ENCODE measurements around the gene KRT74. TPM values are rescaled to one million over a fixed set of nuclear protein-coding genes. Genes with fewer than 3 reads are reported as not detected.

The KRT74 gene
- total RNA-seq, 2 donors from 2014 or later, result 0.05 to 0.45 TPM

DNA sequence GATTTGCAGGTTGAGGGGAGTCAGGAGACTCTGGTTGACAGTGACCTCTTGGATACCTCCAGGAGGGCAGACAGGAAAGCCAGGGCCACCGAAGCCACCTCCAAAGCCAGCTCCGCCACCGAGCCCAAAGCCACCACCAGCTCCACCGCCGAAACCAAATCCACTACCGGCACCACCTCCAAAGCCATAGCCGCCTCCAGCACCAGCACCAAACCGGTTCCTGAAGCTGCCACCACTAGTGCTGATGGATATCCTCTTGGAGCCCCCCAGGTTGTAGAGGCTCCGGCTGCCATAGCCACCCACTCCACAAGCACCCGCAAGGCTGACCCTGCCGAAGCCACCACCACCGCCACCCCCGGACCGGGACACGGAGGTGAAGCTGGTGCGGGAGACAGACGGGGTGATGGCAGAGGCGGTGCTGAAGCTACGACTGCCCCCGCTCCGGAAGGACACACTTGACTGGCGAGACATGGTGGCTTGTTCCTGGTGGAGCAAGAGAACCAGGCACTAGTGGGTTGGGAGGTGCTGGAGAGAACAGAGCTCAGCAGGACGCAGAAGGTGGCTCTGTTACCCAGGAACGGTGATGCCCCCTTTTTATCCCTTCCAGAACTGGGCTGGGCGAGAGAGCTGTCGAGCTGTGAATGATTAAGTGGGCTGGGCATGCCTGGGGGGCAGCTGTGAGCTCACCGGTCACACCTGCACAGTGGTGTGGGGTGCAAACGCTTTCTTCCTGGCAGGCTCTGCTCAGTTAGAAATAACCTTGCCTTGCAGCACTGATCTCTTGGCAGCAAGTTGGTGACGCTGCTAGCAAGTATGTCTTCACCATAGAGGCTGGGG, 53.6 kb downstream of the KRT74 start, which contains the start of gene KRT5:
TSS of gene KRT5 (minus strand) at position 569 of the 837 bp plus-strand sequence. CDS start at position 471, 98 bp downstream.
- 41% methylated on average over 24 of the region's 29 CpGs for WGBS
- H3K27me3 ChIP-seq (replicated peaks; ENCODE audit: insufficient read depth), result no peaks in the 10 kb centered on the region
- intact Hi-C loops (cut with DNase I), result no loop called here
- H3K36me3 ChIP-seq, result no peaks in the 10 kb centered on the region
- H3K4me1 ChIP-seq (replicated peaks), result no peaks in the 10 kb centered on the region
- peak; percentile 82 for TF ChIP-seq POLR2AphosphoS5 (IDR thresholded peaks at IDR 0.05)
- TF ChIP-seq, protein P1, sequence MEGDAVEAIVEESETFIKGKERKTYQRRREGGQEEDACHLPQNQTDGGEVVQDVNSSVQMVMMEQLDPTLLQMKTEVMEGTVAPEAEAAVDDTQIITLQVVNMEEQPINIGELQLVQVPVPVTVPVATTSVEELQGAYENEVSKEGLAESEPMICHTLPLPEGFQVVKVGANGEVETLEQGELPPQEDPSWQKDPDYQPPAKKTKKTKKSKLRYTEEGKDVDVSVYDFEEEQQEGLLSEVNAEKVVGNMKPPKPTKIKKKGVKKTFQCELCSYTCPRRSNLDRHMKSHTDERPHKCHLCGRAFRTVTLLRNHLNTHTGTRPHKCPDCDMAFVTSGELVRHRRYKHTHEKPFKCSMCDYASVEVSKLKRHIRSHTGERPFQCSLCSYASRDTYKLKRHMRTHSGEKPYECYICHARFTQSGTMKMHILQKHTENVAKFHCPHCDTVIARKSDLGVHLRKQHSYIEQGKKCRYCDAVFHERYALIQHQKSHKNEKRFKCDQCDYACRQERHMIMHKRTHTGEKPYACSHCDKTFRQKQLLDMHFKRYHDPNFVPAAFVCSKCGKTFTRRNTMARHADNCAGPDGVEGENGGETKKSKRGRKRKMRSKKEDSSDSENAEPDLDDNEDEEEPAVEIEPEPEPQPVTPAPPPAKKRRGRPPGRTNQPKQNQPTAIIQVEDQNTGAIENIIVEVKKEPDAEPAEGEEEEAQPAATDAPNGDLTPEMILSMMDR (IDR thresholded peaks at IDR 0.05), result no peak
- peak; percentile 86 for TF ChIP-seq POLR2A (IDR thresholded peaks at IDR 0.05)
- H3K9me3 ChIP-seq, result no peaks in the 10 kb centered on the region
- DNase-seq (ENCODE audit: low spot score), result peak; percentile 84
- H3K4me3 ChIP-seq, result peak within 1 kb of the TSS; percentile 25 to 39
- H3K27ac ChIP-seq, result peak within 1 kb of the TSS; percentile 61 to 73

DNA sequence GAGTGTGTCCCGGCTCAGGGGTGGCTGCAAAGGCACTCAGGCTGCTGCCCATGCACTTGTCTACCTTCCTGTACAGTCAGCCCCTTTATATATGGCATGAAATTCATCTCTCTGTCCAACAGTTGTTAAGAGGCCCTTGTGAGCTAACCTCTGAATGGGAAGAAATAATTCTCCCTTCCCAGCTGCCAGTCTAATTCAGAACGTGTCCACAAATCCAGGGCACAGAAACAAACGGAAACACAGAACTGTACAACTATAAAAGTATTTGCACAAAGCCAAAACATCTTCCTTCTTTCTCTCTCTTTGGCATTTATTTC, 54.3 kb downstream of the KRT74 start:
- no peaks in the 10 kb centered on the region for H3K36me3 ChIP-seq
- no peaks in the 10 kb centered on the region for H3K9me3 ChIP-seq
- DNase-seq (ENCODE audit: low spot score), result no peak
- WGBS, result 33% methylated on average over 3 of the region's 3 CpGs
- TF ChIP-seq, protein P1 (IDR thresholded peaks at IDR 0.05), result no peak
- TF ChIP-seq POLR2A (IDR thresholded peaks at IDR 0.05), result no peak
- TF ChIP-seq POLR2AphosphoS5 (IDR thresholded peaks at IDR 0.05), result no peak
- peak overlapping the region; percentile 60 to 73 for H3K27ac ChIP-seq
- no peaks in the 10 kb centered on the region for H3K27me3 ChIP-seq (replicated peaks; ENCODE audit: insufficient read depth)
- intact Hi-C loops (cut with DNase I), result no loop called here
- H3K4me3 ChIP-seq, result peak overlapping the region; percentile 25 to 39
- no peaks in the 10 kb centered on the region for H3K4me1 ChIP-seq (replicated peaks)

DNA sequence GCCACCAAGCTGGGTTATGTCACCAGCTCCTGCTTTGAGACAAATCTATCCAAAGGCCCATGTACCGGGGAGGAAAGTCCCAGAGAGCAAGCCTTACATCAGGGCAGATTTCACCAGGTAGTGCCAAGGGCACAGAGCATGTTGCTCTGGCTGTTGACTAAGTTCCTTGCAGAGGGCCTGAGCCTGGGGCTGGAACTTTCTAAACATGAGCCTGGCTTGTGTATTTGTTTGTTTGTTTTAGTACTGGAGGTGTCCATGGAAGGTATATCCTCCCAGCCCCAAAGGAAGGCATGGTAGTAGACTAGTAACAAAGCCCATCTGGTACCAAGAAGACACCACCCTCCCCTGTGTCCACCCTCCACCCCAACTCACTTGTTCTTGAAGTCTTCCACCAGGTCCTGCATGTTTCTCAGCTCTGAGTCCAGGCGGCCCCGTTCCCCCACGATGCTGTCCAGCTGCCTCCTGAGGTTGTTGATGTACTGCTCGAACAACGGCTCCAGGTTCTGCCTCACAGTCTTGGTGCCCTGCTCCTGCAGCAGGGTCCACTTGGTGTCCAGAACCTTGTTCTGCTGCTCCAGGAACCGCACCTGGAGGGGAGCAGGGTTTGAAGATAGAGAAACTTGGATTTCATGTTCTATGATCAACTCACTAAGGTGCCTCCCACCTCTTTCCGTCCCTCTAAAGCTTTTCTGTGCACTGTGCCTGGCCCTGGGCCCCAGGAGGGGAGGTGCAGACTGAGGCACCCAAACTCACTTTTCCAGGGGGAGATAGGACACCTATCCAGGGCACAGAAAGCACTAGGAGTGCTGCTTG, 54.9 kb downstream of the KRT74 start:
- WGBS, result 37% methylated on average over 8 of the region's 8 CpGs
- peak overlapping the region; percentile 25 to 39 for H3K4me3 ChIP-seq

DNA sequence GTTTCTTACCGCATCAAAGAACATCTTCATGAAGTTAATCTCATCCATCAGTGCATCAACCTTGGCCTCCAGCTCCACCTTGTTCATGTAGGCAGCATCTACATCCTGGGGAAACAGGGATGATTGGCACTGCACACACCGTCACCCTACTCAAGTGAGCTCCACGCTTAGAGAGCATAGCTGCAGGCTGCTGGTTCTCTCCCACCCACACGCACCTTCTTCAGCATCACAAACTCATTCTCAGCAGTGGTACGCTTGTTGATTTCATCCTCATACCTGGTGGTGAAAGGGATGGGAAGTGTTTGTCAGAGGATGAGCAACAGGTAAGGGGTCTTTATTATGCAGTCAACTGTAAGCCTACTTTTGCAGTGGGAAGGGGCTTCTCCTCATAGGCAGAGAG, 55.8 kb downstream of the KRT74 start:
- peak overlapping the region; percentile 10 to 73 for H3K27ac ChIP-seq
- intact Hi-C loops (cut with DNase I), result no loop called here
- no peaks in the 10 kb centered on the region for H3K9me3 ChIP-seq
- 61% methylated on average over 5 of the region's 5 CpGs for WGBS
- no peaks in the 10 kb centered on the region for H3K27me3 ChIP-seq (replicated peaks; ENCODE audit: insufficient read depth)
- no peak for DNase-seq (ENCODE audit: low spot score)
- H3K4me3 ChIP-seq, result peak overlapping the region; percentile 25 to 39
- H3K4me1 ChIP-seq (replicated peaks), result no peaks in the 10 kb centered on the region
- no peaks in the 10 kb centered on the region for H3K36me3 ChIP-seq
- TF ChIP-seq POLR2A (IDR thresholded peaks at IDR 0.05) (no peak), POLR2AphosphoS5 (IDR thresholded peaks at IDR 0.05) (no peak)
- TF ChIP-seq, protein P1 (IDR thresholded peaks at IDR 0.05), result no peak

More for the DNA sequence above, 54.9 kb downstream of the KRT74 start:
- H3K27me3 ChIP-seq (replicated peaks; ENCODE audit: insufficient read depth), result no peaks in the 10 kb centered on the region
- intact Hi-C loops (cut with DNase I), result no loop called here
- H3K4me1 ChIP-seq (replicated peaks), result no peaks in the 10 kb centered on the region
- no peak for DNase-seq (ENCODE audit: low spot score)
- no peaks in the 10 kb centered on the region for H3K36me3 ChIP-seq
- TF ChIP-seq POLR2AphosphoS5 (IDR thresholded peaks at IDR 0.05), result no peak
- TF ChIP-seq, protein P1 (IDR thresholded peaks at IDR 0.05), result no peak
- TF ChIP-seq POLR2A (IDR thresholded peaks at IDR 0.05), result no peak
- H3K27ac ChIP-seq, result peak overlapping the region; percentile 60 to 73
- no peaks in the 10 kb centered on the region for H3K9me3 ChIP-seq
